GM18868 (cell line): ENCODE measurements around the gene DGKI.
"Not testable (repeated sequence)": the region's sequence is repeated elsewhere in the genome, so short reads cannot be mapped to it uniquely, and the experiment has no call there.

ENCODE experiments used
- ATAC-seq: cut with Tn5 transposase; IDR thresholded peaks from one replicate; pipeline ENCODE4 v1.9.1; 2021; ENCODE audit warnings: mild to moderate bottlenecking, moderate library complexity; ENCODE audit not compliant: unreplicated experiment

DGKI gene

GRCh38 chr7:137485818-137486217 lies 361.0 kb downstream of the DGKI start:
- ATAC-seq = no peak

GRCh38 chr7:137484326-137484725 lies 362.4 kb downstream of the DGKI start:
- no peak for ATAC-seq

GRCh38 chr7:137482466-137482865 lies 364.3 kb downstream of the DGKI start:
- no peak for ATAC-seq

GRCh38 chr7:137480824-137481365 lies 365.9 kb downstream of the DGKI start:
- peak; percentile 46 for ATAC-seq

- ATAC-seq = peak; percentile 36
Measured at GRCh38 chr7:137480401-137480800, 366.4 kb downstream of the DGKI start.

- ATAC-seq = no peak
Measured at GRCh38 chr7:137476937-137477336, 369.8 kb downstream of the DGKI start.

GRCh38 chr7:137475966-137476365 lies 370.8 kb downstream of the DGKI start:
- ATAC-seq = no peak

GRCh38 chr7:137474540-137475026 lies 372.2 kb downstream of the DGKI start:
- no peak for ATAC-seq

- ATAC-seq = no peak
Measured at GRCh38 chr7:137471128-137471527, 375.6 kb downstream of the DGKI start.

- no peak for ATAC-seq
Measured at GRCh38 chr7:137469858-137470257, 376.9 kb downstream of the DGKI start.

- ATAC-seq = no peak
Measured at GRCh38 chr7:137469191-137469811, 377.5 kb downstream of the DGKI start.

GRCh38 chr7:137462847-137463246 lies 383.9 kb downstream of the DGKI start:
- no peak for ATAC-seq

- no peak for ATAC-seq
Measured at GRCh38 chr7:137462074-137462715, 384.6 kb downstream of the DGKI start.

- no peak for ATAC-seq
Measured at GRCh38 chr7:137458399-137458798, 388.4 kb downstream of the DGKI start.

- ATAC-seq = no peak
Measured at GRCh38 chr7:137454767-137455166, 392.0 kb downstream of the DGKI start.

GRCh38 chr7:137454246-137454724 lies 392.5 kb downstream of the DGKI start:
- ATAC-seq = peak; percentile 87

- ATAC-seq = no peak
Measured at GRCh38 chr7:137453356-137453755, 393.4 kb downstream of the DGKI start.

GRCh38 chr7:137449016-137449415 lies 397.8 kb downstream of the DGKI start:
- no peak for ATAC-seq

- not testable (repeated sequence) for ATAC-seq
Measured at GRCh38 chr7:137448572-137448971, 398.2 kb downstream of the DGKI start.

GRCh38 chr7:137446025-137446424 lies 400.7 kb downstream of the DGKI start:
- no peak for ATAC-seq

- no peak for ATAC-seq
Measured at GRCh38 chr7:137445268-137445667, 401.5 kb downstream of the DGKI start.

GRCh38 chr7:137443616-137444015 lies 403.2 kb downstream of the DGKI start:
- ATAC-seq = no peak
